HCT116 (cell line): Measurements from ENCODE around the gene NR2F1-AS1. TPM values are rescaled to one million over a fixed set of nuclear protein-coding genes. Genes with fewer than 3 reads are reported as not detected.

Experiments
- ATAC-seq: fragments of 200-7000 bp; cut with Tn5 transposase; 2 replicates; pipeline ENCODE4 v1.9.1; 2020; ENCODE audit warnings: mild to moderate bottlenecking, moderate library complexity
- BruUV-seq: library from RNA; stranded (reverse); fragments of 400-500 nt; replicated peaks from 2 replicates; lab custom pipeline; 2021; lab: Mats Ljungman, UMichigan
- CTCF ChIA-PET: fragments of 300-600 bp; sonication (Branson Sonifier 250); formaldehyde crosslinking; loops from one replicate; lab custom pipeline; 2021; ENCODE audit warnings: antibody characterized with exemption; lab: Charles Lee
- POLR2A ChIA-PET: fragments of 300-600, 350-600 bp; sonication (Branson Sonifier 250); formaldehyde crosslinking; loops from one replicate; lab custom pipeline; 2021; ENCODE audit warnings: antibody characterized with exemption; lab: Charles Lee
- RAD21 ChIA-PET, 2 experiments: fragments of 300-600 bp; sonication (Branson Sonifier 250); formaldehyde crosslinking; loops; one replicate each; lab custom pipeline; 2023; ENCODE audit warnings: low total read pairs in 2 of 2; ENCODE audit not compliant: uncharacterized antibody in 2 of 2, unreplicated experiment in 2 of 2, low non-redundant PET in 1 of 2; lab: Charles Lee
- DNase-seq: peaks from one replicate; pipeline ENCODE4 v3.0.0-alpha.2; 2010; ENCODE audit warnings: low read depth, low spot score
- H2AFZ ChIP-seq: fragments of 200-600 bp; shearing (Covaris generic), sonication (generic); 2 replicates; pipeline ENCODE4 v1.6.1; 2017; ENCODE audit warnings: low read depth, mixed run types, mixed read lengths, antibody characterized with exemption, low read length; ENCODE audit not compliant: poor library complexity, severe bottlenecking
- H3K27ac ChIP-seq: 2 replicates; pipeline ENCODE4 v1.5.1; 2012; ENCODE audit warnings: low read depth, low read length
- H3K27me3 ChIP-seq: fragments of 200-600 bp; sonication (generic); 2 replicates; pipeline ENCODE4 v1.6.1; 2016; ENCODE audit warnings: mixed run types, low read length, mixed read lengths; ENCODE audit not compliant: insufficient read depth
- H3K36me3 ChIP-seq, 2 experiments: fragments of 200-500 bp in 1 of 2; fragments of 200-600 bp in 1 of 2; sonication (Bioruptor generic) in 1 of 2; sonication (generic) in 1 of 2; 2 replicates each; pipeline versions ENCODE4 v1.5.1 to v1.6.1; 2014 to 2016; ENCODE audit warnings: low read length in 2 of 2, inconsistent platforms in 1 of 2, mixed read lengths in 1 of 2, mixed run types in 1 of 2; ENCODE audit not compliant: insufficient read depth in 2 of 2, control insufficient read depth in 1 of 2
- H3K4me1 ChIP-seq, 2 experiments: fragments of 200-600 bp in 1 of 2; sonication (generic) in 1 of 2; 2 replicates each; pipeline versions ENCODE4 v1.5.1 to v1.6.1; 2012 to 2017; ENCODE audit warnings: low read length in 2 of 2, inconsistent platforms in 1 of 2, mild to moderate bottlenecking in 1 of 2, mixed read lengths in 1 of 2, mixed run types in 1 of 2, moderate library complexity in 1 of 2; ENCODE audit not compliant: insufficient read depth in 2 of 2, control insufficient read depth in 1 of 2
- H3K4me2 ChIP-seq: fragments of 200-600 bp; sonication (generic); 2 replicates; pipeline ENCODE4 v1.6.1; 2017; ENCODE audit warnings: mixed run types, low read length, mixed read lengths
- H3K4me3 ChIP-seq, 2 experiments: fragments of 200-600 bp in 1 of 2; sonication (generic) in 1 of 2; replicated peaks in 1 of 2; 2 replicates each; pipeline ENCODE4 v1.5.1; 2011 to 2016; ENCODE audit warnings: low read length in 2 of 2, control low read depth in 1 of 2, low read depth in 1 of 2, mild to moderate bottlenecking in 1 of 2, mixed read lengths in 1 of 2, mixed run types in 1 of 2
- H3K79me2 ChIP-seq: fragments of 200-600 bp; sonication (generic); 2 replicates; pipeline ENCODE4 v1.6.1; 2017; ENCODE audit warnings: mild to moderate bottlenecking, mixed run types, low read length, moderate library complexity, mixed read lengths; ENCODE audit not compliant: insufficient read depth
- H3K9ac ChIP-seq: fragments of 200-600 bp; sonication (generic); 2 replicates; pipeline ENCODE4 v1.6.1; 2016; ENCODE audit warnings: low read length, mixed read lengths
- H3K9me2 ChIP-seq: fragments of 200-600 bp; sonication (generic), shearing (Covaris generic); 2 replicates; pipeline ENCODE4 v1.6.1; 2017; ENCODE audit warnings: mixed run types, mild to moderate bottlenecking, moderate library complexity; ENCODE audit not compliant: insufficient read depth
- H3K9me3 ChIP-seq, 2 experiments: fragments of 200-500 bp in 1 of 2; fragments of 200-600 bp in 1 of 2; sonication (Bioruptor generic) in 1 of 2; sonication (generic) in 1 of 2; 2 replicates each; pipeline ENCODE4 v1.6.1; 2014 to 2017; ENCODE audit warnings: low read length in 2 of 2, mixed read lengths in 2 of 2, inconsistent platforms in 1 of 2, low read depth in 1 of 2, mild to moderate bottlenecking in 1 of 2, mixed run types in 1 of 2, moderate library complexity in 1 of 2; ENCODE audit not compliant: control insufficient read depth in 1 of 2, insufficient read depth in 1 of 2
- H4K20me1 ChIP-seq: fragments of 200-600 bp; sonication (generic), shearing (Covaris generic); 2 replicates; pipeline ENCODE4 v1.6.1; 2017; ENCODE audit warnings: mixed run types, mild to moderate bottlenecking, moderate library complexity; ENCODE audit not compliant: insufficient read depth
- CBX3 ChIP-seq: IDR thresholded peaks from 2 replicates; pipeline ENCODE4 v1.6.1; 2012; ENCODE audit warnings: low read depth
- CEBPB ChIP-seq: IDR thresholded peaks from 2 replicates; pipeline ENCODE4 v1.6.1; 2012; ENCODE audit warnings: low read depth
- CTCF ChIP-seq, 3 experiments: fragments of 200-600 bp in 1 of 3; sonication (generic) in 1 of 3; IDR thresholded peaks in 2 of 3; conservative IDR thresholded peaks in 1 of 3; 2 replicates each; pipeline ENCODE4 v1.5.1; 2012 to 2017; ENCODE audit warnings: low read depth in 2 of 3, low read length in 2 of 3, antibody characterized with exemption in 1 of 3, borderline replicate concordance in 1 of 3, control low read depth in 1 of 3, mild to moderate bottlenecking in 1 of 3, mixed read lengths in 1 of 3, mixed run types in 1 of 3, moderate library complexity in 1 of 3; ENCODE audit not compliant: insufficient read depth in 1 of 3
- EGR1 ChIP-seq: IDR thresholded peaks from 2 replicates; pipeline ENCODE4 v1.6.1; 2012; ENCODE audit warnings: low read depth
- ELF1 ChIP-seq: IDR thresholded peaks from 2 replicates; pipeline ENCODE4 v1.6.1; 2012; ENCODE audit warnings: low read depth, borderline replicate concordance
- EZH2 ChIP-seq: fragments of 200-600 bp; sonication (generic); IDR thresholded peaks from 2 replicates; pipeline ENCODE4 v1.6.1; 2017; ENCODE audit warnings: antibody characterized with exemption, mixed run types
- EZH2phosphoT487 ChIP-seq: fragments of 200-600 bp; IDR thresholded peaks from 2 replicates; pipeline ENCODE4 v1.6.1; 2018; ENCODE audit warnings: antibody characterized with exemption, borderline replicate concordance
- FOSL1 ChIP-seq: IDR thresholded peaks from 2 replicates; pipeline ENCODE4 v1.6.1; 2012; ENCODE audit warnings: low read depth
- JUND ChIP-seq: IDR thresholded peaks from 2 replicates; pipeline ENCODE4 v1.6.1; 2012
- MAX ChIP-seq: IDR thresholded peaks from 2 replicates; pipeline ENCODE4 v1.6.1; 2012
- POLR2AphosphoS5 ChIP-seq: IDR thresholded peaks from 2 replicates; pipeline ENCODE4 v1.6.1; 2011; ENCODE audit warnings: mild to moderate bottlenecking, low read depth, low read length, moderate library complexity
- REST ChIP-seq: IDR thresholded peaks from 2 replicates; pipeline ENCODE4 v1.6.1; 2012; ENCODE audit warnings: low read depth
- SIN3A ChIP-seq: IDR thresholded peaks from 2 replicates; pipeline ENCODE4 v1.6.1; 2012; ENCODE audit warnings: low read depth
- SRF ChIP-seq: IDR thresholded peaks from 2 replicates; pipeline ENCODE4 v1.6.1; 2012; ENCODE audit warnings: low read depth
- TCF7L2 ChIP-seq: IDR thresholded peaks from 2 replicates; pipeline ENCODE4 v1.7.0; 2011; ENCODE audit warnings: borderline replicate concordance, inconsistent platforms; ENCODE audit not compliant: insufficient read depth, insufficient read length; ENCODE audit errors: extremely low read depth
- YY1 ChIP-seq: IDR thresholded peaks from 2 replicates; pipeline ENCODE4 v1.6.1; 2011; ENCODE audit warnings: low read length, low read depth, moderate library complexity, mild to moderate bottlenecking; ENCODE audit not compliant: insufficient replicate concordance; ENCODE audit errors: extremely low read depth
- ZBTB33 ChIP-seq: IDR thresholded peaks from 2 replicates; pipeline ENCODE4 v1.6.1; 2011; ENCODE audit warnings: mild to moderate bottlenecking, low read length, moderate library complexity; ENCODE audit not compliant: insufficient replicate concordance; ENCODE audit errors: extremely low read depth
- ZFX ChIP-seq: fragments of 450-650 bp; IDR thresholded peaks from 2 replicates; pipeline ENCODE4 v1.6.1; 2017
- ZNF274 ChIP-seq: fragments of 200-500 bp; sonication (Bioruptor generic); IDR thresholded peaks from 2 replicates; pipeline ENCODE4 v1.6.1; 2014; ENCODE audit warnings: mild to moderate bottlenecking, low read depth, low read length, inconsistent platforms
- intact Hi-C: fragments of 100-400 bp; cut with micrococcal nuclease; formaldehyde crosslinking; loops from 2 replicates; pipeline ENCODE4 v1.10.0; 2022
- total RNA-seq: library from RNA; stranded (reverse); gene quantifications from one replicate; pipeline ENCODE4 v1.2.1, GENCODE V29; 2021; ENCODE audit not compliant: unreplicated experiment

The NR2F1-AS1 gene
- total RNA-seq, 1 experiment from 2014 or later: 20.1 TPM

- H3K36me3 ChIP-seq: peaks cover 0 to 6% of the 10 kb centered on the region in 2 experiments; a peak in 1 of 4 replicates
- H3K4me2 ChIP-seq: no peak overlapping the region
- no TSS peak for BruUV-seq
- TF ChIP-seq ZBTB33 (no peak), EZH2 (no peak), CTCF (IDR thresholded peaks at IDR 0.05 in 2 of 3, conservative IDR thresholded peaks at IDR 0.05 in 1 of 3; ENCODE audit: borderline replicate concordance in 1 of 3, insufficient read depth in 1 of 3, low read depth in 2 of 3, low read length in 2 of 3) (no peak), SIN3A (no peak), ELF1 (no peak), ZNF274 (no peak), REST (no peak), EZH2phosphoT487 (no peak), ZFX (no peak), MAX (no peak), CEBPB (no peak), CBX3 (no peak), FOSL1 (no peak), EGR1 (no peak), JUND (no peak), TCF7L2 (no peak), YY1 (no peak), SRF (no peak), POLR2AphosphoS5 (no peak)
- TF ChIP-seq, all 23 proteins: peak for 0
- Histone ChIP-seq H3K4me1 (no peaks in the 10 kb centered on the region), H3K9me3 (peaks cover 0 to 6% of the 10 kb centered on the region in 2 experiments; a peak in 3 of 4 replicates), H3K9me2 (no peaks in the 10 kb centered on the region), H4K20me1 (no peaks in the 10 kb centered on the region), H3K27me3 (no peaks in the 10 kb centered on the region), H3K79me2 (no peaks in the 10 kb centered on the region), H2AFZ (no peak overlapping the region), H3K27ac (no peak overlapping the region), H3K4me3 (no peak overlapping the region), H3K9ac (no peak overlapping the region)
- POLR2A ChIA-PET: no interaction called here
- no peak for DNase-seq
- intact Hi-C loops: no loop called here
- CTCF ChIA-PET: no interaction called here
- no peak for ATAC-seq
- RAD21 ChIA-PET: no interaction called here
Measured at GRCh38 chr5:93532370-93532769, 48.6 kb downstream of the NR2F1-AS1 start.
